Skeletal muscle tissue (tissue), 4 donors: Measurements from ENCODE around the gene CDKN1A. TPM values are rescaled to one million over a fixed set of nuclear protein-coding genes. Genes with fewer than 3 reads are reported as not detected.

ENCODE experiments used
- H3K27ac ChIP-seq: one replicate; pipeline ENCODE4 v1.7.0; 2013; ENCODE audit warnings: mild to moderate bottlenecking, low read depth, low read length, inconsistent platforms
- H3K27me3 ChIP-seq, 3 donors: one replicate each; pipeline ENCODE4 v1.7.0; 2013; ENCODE audit warnings: low read length in 3 of 3; ENCODE audit not compliant: control insufficient read depth in 3 of 3, insufficient read depth in 3 of 3
- H3K36me3 ChIP-seq, 3 donors: one replicate each; pipeline ENCODE4 v1.7.0; 2013; ENCODE audit warnings: low read length in 3 of 3; ENCODE audit not compliant: control insufficient read depth in 3 of 3, insufficient read depth in 3 of 3
- H3K4me1 ChIP-seq, 3 donors: one replicate each; pipeline ENCODE4 v1.7.0; 2013; ENCODE audit warnings: low read length in 3 of 3, mild to moderate bottlenecking in 3 of 3; ENCODE audit not compliant: control insufficient read depth in 3 of 3, insufficient read depth in 3 of 3
- H3K4me3 ChIP-seq, 3 donors: one replicate each; pipeline ENCODE4 v1.7.0; 2013; ENCODE audit warnings: low read length in 3 of 3
- H3K9ac ChIP-seq, 3 donors: one replicate each; pipeline ENCODE4 v1.7.0; 2013; ENCODE audit warnings: low read length in 3 of 3, mild to moderate bottlenecking in 3 of 3, moderate library complexity in 2 of 3, low read depth in 1 of 3
- H3K9me3 ChIP-seq, 3 donors: one replicate each; pipeline ENCODE4 v1.7.0; 2013; ENCODE audit warnings: low read length in 3 of 3; ENCODE audit not compliant: control insufficient read depth in 3 of 3
- total RNA-seq: library from RNA; depleted of rRNA; stranded (reverse); fragments of >200 nt; gene quantifications from one replicate; pipeline ENCODE4 v1.2.3, GENCODE V29; 2014
- donor health status: Osteomylitis.

Gene CDKN1A
- total RNA-seq, 1 donor from 2014 or later: 62.1 TPM

DNA sequence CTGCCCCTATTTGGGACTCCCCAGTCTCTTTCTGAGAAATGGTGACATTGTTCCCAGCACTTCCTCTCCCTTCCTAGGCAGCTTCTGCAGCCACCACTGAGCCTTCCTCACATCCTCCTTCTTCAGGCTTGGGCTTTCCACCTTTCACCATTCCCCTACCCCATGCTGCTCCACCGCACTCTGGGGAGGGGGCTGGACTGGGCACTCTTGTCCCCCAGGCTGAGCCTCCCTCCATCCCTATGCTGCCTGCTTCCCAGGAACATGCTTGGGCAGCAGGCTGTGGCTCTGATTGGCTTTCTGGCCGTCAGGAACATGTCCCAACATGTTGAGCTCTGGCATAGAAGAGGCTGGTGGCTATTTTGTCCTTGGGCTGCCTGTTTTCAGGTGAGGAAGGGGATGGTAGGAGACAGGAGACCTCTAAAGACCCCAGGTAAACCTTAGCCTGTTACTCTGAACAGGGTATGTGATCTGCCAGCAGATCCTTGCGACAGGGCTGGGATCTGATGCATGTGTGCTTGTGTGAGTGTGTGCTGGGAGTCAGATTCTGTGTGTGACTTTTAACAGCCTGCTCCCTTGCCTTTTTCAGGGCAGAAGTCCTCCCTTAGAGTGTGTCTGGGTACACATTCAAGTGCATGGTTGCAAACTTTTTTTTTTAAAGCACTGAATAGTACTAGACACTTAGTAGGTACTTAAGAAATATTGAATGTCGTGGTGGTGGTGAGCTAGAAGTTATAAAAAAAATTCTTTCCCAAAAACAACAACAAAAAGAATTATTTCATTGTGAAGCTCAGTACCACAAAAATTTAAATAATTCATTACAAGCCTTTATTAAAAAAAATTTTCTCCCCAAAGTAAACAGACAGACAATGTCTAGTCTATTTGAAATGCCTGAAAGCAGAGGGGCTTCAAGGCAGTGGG, 2.1 kb upstream of the CDKN1A start:
- no peaks in the 10 kb centered on the region for H3K9me3 ChIP-seq
- H3K27ac ChIP-seq: peak overlapping the region; percentile 99
- no peaks in the 10 kb centered on the region for H3K36me3 ChIP-seq
- peak overlapping the region in 2 of 3 donors; percentile 25 to 34 for H3K9ac ChIP-seq
- peak overlapping the region in 1 of 3 donors; percentile 29 for H3K4me3 ChIP-seq
- H3K27me3 ChIP-seq: no peaks in the 10 kb centered on the region
- peaks cover 19 to 39% (median 22%) of the 10 kb centered on the region in 3 donors for H3K4me1 ChIP-seq

DNA sequence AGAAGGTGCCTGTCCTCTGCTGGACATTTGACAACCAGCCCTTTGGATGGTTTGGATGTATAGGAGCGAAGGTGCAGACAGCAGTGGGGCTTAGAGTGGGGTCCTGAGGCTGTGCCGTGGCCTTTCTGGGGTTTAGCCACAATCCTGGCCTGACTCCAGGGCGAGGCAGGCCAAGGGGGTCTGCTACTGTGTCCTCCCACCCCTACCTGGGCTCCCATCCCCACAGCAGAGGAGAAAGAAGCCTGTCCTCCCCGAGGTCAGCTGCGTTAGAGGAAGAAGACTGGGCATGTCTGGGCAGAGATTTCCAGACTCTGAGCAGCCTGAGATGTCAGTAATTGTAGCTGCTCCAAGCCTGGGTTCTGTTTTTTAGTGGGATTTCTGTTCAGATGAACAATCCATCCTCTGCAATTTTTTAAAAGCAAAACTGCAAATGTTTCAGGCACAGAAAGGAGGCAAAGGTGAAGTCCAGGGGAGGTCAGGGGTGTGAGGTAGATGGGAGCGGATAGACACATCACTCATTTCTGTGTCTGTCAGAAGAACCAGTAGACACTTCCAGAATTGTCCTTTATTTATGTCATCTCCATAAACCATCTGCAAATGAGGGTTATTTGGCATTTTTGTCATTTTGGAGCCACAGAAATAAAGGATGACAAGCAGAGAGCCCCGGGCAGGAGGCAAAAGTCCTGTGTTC, 1.3 kb upstream of the CDKN1A start:
- H3K4me1 ChIP-seq: peaks cover 22 to 47% (median 28%) of the 10 kb centered on the region in 3 donors
- no peaks in the 10 kb centered on the region for H3K9me3 ChIP-seq
- no peaks in the 10 kb centered on the region for H3K36me3 ChIP-seq
- peak overlapping the region; percentile 99 for H3K27ac ChIP-seq
- peak overlapping the region in 1 of 3 donors; percentile 19 for H3K4me3 ChIP-seq
- H3K9ac ChIP-seq: peak overlapping the region; percentile 0 to 34 (median 25)
- no peaks in the 10 kb centered on the region for H3K27me3 ChIP-seq

- peaks cover 30 to 54% (median 35%) of the 10 kb centered on the region in 3 donors for H3K4me1 ChIP-seq
- peak overlapping the region in 2 of 3 donors; percentile 88 to 92 for H3K4me3 ChIP-seq
- H3K9me3 ChIP-seq: no peaks in the 10 kb centered on the region
- no peaks in the 10 kb centered on the region for H3K27me3 ChIP-seq
- H3K9ac ChIP-seq: peak overlapping the region; percentile 51 to 85 (median 62)
- no peaks in the 10 kb centered on the region for H3K36me3 ChIP-seq
- H3K27ac ChIP-seq: peak overlapping the region; percentile 99
Observed at GRCh38 chr6:36677753-36678487, 594 bp upstream of the CDKN1A start.

DNA sequence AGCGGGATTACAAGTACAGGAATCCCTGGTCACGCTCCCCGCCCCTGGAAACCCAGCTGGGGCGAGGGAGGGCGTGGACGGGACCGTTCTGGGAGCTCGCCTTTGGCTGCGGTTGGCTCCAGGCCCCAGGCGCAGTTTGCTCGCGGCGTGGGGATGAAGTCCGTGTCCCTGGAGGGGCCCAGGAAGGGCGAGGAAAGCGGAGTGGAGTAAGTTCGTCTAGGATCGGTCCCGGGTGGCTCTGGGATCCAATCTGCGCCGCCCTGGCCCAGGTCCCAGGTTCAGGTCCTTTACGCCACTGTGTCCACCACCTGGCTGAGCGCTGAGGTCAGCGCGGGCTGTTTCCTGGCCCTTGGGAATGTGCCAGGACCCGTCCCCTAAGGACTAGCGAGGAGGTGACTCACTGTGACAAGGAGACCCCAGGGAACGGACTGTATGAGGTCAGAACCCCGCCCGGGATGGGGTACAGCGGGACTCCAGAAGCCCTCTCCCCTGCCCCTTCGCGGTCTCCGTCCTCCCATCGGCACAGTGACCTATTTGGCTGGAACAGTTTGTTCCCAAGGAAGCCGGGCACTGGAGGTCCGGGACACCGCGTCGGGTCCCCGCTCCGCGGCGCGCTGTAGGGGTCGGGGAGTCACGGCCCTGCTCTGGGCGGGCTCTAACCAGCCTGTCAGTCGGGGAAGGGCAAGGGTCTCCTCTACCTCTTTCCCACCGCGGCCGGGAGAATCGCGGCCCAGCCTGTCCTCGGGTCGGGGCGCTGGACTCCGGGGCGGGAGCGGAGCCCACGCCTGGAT, 724 bp downstream of the CDKN1A start:
- Histone ChIP-seq H3K27ac (peak overlapping the region; percentile 99), H3K9me3 (no peaks in the 10 kb centered on the region), H3K4me1 (peaks cover 35 to 66% (median 42%) of the 10 kb centered on the region in 3 donors), H3K9ac (peak overlapping the region; percentile 85 to 98 (median 85)), H3K4me3 (peak overlapping the region; percentile 84 to 92 (median 88)), H3K27me3 (no peaks in the 10 kb centered on the region), H3K36me3 (peaks cover under 1 to 8% (median 5%) of the 10 kb centered on the region in 3 donors)

DNA sequence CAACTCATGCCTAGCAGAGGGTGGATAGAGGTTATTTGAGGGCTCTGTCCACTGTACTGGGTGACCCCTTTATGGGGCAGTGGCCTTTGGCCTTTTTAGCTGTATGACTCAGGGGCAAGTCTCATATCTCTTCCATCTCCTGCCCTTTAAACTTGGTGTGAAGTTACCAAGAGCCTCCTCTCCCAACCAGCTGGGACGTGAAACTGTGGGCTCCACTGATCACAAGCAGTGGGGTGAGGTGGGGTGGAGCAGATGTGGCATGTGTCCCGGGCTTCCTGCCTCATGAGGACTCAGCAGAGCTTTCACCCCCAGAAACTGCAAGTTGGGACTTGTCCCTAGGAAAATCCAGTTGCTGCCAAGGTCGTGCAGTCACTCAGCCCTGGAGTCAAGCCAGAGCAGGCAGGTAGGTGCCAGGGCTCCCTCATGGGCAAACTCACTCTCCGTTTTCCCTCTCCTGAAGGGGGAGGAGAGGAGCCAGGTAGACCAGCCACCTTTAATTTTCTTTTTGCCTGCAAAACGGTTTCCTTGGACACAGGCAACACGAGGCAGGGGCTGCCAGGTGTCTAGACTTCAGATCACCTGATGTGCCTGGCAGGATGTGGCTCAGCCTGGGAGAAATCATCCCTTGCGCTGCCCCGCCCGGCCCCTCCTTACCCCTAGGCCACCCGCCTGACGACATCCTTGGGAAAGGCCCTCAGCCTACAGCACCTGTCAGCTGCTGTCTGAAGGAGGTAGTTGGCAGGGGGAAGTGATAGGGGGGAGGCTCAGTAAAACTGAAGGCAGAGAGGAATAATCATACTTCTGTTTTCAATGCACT, 4.0 kb downstream of the CDKN1A start:
- Histone ChIP-seq H3K9me3 (no peaks in the 10 kb centered on the region), H3K27me3 (no peaks in the 10 kb centered on the region), H3K36me3 (peaks cover 23 to 37% (median 33%) of the 10 kb centered on the region in 3 donors), H3K4me1 (peaks cover 33 to 65% (median 42%) of the 10 kb centered on the region in 3 donors), H3K9ac (peak overlapping the region; percentile 57 to 68 (median 67)), H3K27ac (peak overlapping the region; percentile 85), H3K4me3 (peak overlapping the region in 2 of 3 donors; percentile 13 to 31)

DNA sequence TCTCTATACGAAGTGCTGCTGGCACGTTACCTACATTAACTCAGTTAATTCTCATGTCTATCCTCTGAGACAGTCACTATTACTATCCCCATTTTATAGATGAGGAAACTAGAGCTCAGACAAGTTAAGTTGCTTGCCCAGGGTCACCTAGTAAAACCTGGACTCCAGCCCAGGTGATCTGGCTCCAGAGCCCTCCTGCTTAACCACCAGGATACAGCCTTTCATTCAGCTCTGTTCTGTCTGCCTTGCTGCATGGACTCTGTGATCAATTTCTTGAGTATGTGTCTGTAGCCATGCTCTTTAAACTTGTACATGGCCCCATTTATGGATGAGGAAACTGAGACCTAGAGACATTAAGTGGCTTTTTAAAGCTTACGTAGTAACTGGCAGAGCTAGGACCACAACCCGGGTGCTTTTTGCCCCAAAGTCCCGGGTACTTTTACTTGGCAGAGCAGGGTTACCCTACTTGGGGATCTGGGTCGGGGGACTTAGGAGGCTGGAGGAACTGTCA, 4.7 kb downstream of the CDKN1A start:
- H3K27me3 ChIP-seq: no peaks in the 10 kb centered on the region
- H3K4me3 ChIP-seq: no peak overlapping the region
- peaks cover 27 to 58% (median 37%) of the 10 kb centered on the region in 3 donors for H3K4me1 ChIP-seq
- peaks cover 23 to 37% (median 34%) of the 10 kb centered on the region in 3 donors for H3K36me3 ChIP-seq
- peak overlapping the region in 1 of 3 donors; percentile 57 for H3K9ac ChIP-seq
- peak overlapping the region; percentile 85 for H3K27ac ChIP-seq
- H3K9me3 ChIP-seq: no peaks in the 10 kb centered on the region

- Histone ChIP-seq H3K4me3 (no peak overlapping the region), H3K9ac (no peak overlapping the region), H3K4me1 (peaks cover 22 to 53% (median 33%) of the 10 kb centered on the region in 3 donors), H3K27ac (peak overlapping the region; percentile 85), H3K9me3 (no peaks in the 10 kb centered on the region), H3K27me3 (no peaks in the 10 kb centered on the region), H3K36me3 (peaks cover 23 to 37% (median 34%) of the 10 kb centered on the region in 3 donors)
Observed at GRCh38 chr6:36683656-36684446, 5.3 kb downstream of the CDKN1A start.

DNA sequence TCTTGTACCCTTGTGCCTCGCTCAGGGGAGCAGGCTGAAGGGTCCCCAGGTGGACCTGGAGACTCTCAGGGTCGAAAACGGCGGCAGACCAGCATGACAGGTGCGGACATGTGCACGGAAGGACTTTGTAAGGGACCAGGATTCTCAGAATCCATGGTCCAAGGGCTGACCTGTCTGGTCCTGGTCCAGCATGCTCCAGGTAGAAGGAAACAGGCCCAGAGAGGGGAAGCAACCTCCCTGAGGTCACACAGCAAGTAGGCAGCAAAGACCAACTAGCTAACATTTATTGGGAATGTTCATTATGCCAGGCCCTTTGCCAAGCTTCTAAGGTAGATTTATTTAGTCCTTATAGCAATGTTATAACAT, 5.9 kb downstream of the CDKN1A start:
- Histone ChIP-seq H3K27me3 (no peaks in the 10 kb centered on the region), H3K4me3 (no peak overlapping the region), H3K27ac (peak overlapping the region; percentile 11), H3K36me3 (peaks cover 23 to 37% (median 34%) of the 10 kb centered on the region in 3 donors), H3K9ac (no peak overlapping the region), H3K9me3 (no peaks in the 10 kb centered on the region), H3K4me1 (peaks cover 17 to 48% (median 27%) of the 10 kb centered on the region in 3 donors)
